C1 segment of cervical spinal cord (tissue), 14 donors: ENCODE measurements around the gene LRRC30.
A peak's percentile ranks its signal among the peaks of the same experiment; 100 is the strongest.

Experiments used
- DNase-seq, 14 donors: peaks; one replicate each; lab custom pipeline; 2025; lab: John Stamatoyannopoulos, UW

The LRRC30 gene

DNA sequence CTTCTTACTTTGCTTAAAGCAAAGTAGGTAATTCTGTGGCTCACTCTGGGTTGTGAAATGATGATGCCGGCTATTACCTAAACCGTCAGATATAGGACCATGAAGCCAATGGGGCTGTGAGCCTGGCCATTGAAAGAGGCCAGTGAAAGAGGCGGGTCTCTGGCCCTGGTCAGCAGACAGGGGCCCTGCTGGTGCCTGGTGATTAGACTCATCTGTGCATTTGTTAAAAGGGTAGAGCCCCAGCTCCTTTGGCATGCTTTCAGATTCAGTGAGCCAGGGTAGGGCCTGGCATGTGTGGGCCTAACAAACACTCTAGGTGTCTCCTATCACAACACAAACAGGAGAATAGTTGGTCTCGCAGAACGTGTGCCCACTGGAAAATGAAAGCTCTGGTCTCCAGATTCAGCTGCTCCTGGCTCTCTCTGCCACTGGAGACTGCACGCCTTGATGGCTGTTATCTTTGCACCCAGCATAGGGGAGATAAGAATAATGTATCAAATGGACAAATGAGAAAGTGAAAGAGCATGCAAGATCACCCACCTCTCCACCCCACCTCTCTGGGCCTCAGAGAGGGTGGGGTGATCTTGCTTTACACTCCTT lies 6.9 kb downstream of the LRRC30 start:
- no peak for DNase-seq

DNA sequence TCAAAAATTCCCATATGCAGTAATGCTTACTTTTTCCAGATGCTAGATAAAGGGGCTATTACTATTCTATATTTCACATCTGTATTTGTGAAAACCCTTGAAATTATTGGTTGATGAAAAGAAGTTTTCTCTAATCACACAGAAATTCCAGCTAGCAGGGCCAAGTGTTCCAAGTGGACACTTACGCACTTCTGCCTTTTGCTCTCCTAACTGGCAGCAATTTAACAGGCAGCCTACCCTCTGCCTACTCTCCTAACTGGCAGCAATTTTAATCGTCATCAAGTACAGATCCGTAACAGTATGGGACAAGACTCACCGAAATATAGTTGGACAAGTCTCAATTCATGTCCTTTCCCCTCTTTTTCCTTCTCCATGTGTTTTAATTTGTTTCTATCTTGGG lies 12.0 kb downstream of the LRRC30 start:
- no peak for DNase-seq

DNA sequence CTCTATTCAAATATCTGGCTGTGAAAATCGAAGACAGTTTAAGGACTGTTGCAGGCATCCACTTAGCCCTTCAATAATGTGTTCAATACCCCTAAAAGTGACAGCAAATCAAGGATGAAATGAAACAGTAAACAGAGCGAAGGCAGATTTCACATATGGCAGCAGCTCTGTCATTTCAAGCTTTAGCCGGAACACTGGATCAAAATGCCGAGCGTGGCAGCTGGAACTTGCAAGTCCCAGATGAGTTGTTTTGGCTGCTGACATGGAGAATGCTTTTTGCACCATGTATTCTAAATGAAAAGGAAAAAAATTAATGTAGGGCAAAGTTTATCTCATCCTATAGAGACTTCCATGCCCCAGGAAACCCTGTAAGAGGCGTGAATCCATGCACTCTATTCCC lies 18.0 kb downstream of the LRRC30 start:
- no peak for DNase-seq

DNA sequence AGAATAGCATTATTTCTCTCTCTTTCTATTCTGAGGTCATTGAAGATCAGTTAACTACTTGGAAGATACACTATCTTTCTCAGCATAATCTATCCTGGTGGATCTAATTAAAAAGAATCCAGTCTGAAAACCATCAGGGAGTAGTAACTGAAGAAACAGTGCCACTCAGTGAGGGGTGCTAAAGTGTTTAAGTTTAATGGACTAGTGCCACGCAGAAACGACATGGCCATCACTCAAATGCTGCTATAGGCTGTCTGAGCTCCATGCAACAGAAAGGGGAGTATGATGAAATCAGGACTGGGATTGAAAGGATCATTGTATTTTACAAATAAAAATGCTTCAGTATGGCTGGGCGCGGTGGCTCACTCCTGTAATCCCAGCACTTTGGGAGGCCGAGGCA lies 23.3 kb downstream of the LRRC30 start:
- DNase-seq = no peak

DNA sequence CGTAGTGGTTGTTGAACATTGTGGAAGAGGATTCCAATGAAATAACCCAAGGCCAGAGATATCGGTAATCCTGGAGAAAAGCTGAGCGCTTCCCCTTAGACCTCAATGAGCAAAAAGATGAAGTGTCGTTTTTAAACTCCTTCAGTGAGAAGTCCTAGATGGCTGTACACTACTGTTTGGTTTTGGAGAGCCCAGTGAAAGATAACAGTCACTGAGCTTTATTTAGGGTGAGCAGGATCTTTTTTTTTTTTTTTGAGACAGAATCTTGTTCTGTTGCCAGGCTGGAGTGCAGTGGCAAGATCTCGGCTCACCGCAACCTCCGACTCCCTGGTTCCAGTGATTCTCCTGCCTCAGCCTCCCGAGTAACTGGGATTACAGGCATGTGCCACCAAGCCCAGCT lies 24.2 kb downstream of the LRRC30 start:
- DNase-seq = no peak

DNA sequence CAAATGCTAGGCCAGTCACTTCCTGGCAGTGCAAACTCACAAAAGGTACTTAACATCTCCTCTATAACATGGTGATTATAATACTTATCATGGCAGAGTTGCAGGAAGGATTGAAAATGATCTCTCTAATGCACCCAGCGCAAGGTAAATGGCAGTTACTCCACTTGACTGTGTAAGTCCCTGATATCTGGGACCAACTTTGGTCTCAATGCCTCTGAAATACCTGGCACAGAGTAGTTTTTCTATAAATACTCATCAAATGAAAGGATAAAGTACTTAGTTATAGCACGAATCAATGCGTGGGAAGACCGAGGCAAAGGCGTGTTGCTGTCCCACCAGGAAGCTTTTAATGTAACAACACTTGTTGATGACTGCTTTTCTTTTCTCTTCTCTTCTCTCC lies 24.8 kb downstream of the LRRC30 start:
- no peak for DNase-seq

DNA sequence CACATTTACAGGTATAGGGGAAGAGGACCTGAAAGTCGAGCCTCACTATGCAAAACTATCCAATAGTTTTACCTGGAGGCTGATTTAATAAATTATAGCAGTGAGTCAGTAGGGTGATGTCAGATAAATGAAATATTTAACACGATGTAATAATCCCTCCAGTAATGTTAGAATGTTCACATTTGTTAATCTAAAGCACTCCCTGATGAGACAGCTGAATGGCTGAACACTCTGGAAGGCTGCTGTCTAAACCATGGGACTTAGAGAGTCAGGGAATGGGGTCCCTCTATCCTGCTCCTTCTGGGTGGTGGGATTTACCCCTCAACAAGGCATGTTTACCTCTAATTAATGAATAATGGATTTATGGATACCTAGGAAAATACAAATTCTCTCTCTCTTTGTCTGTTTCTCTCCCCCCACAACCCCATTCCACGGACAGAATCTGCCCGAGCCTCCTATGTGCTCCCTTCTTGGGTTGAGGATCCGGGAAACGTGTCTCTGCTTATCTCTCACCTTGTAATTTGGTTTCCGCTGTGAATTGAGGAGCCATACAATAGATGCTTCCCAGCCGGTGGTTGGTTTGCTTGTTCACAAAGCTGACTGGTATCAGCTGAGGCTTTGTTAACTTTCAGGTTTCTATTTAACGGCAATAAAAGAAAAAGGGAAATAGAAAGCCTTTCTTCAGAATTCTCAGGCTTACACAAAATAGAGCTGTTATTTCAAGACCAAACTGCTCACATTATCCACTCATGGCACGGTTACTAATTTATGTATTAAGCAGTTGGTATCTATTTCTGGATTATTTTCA lies 25.9 kb downstream of the LRRC30 start:
- DNase-seq = no peak

DNA sequence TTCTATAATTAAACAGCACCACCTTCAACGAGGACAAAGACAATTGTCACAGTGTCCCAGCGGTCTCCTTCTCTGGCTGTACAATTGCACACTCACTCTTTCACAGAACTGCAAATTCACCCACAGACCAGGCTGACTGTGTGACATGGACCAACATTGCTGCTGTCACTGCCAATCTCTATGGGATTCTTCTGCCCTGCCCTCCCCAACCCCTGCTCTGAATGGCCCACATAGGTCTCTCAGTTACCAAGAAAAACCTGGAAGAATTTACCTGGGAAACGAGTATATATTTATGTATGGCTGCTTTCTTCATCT lies 26.5 kb downstream of the LRRC30 start:
- no peak for DNase-seq

DNA sequence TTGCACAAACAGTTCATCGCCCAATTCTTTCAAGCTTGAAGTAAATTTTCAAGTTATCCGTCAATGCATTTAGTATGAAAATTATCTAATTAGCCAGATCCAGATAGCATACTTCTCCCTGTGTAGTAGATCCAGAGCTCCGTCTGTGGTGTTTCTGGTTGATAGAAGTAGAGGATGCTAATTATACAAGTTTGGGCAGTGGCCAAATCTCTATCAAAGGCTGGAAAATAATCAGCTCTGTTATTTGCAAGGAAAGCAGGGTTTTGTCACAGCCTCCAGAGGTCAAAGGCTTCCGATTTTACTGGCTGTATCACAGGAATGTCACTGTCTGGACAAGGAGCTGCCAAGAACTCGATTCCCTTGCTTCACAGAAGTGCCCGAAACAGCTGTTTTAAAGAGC lies 28.6 kb downstream of the LRRC30 start:
- DNase-seq = no peak

DNA sequence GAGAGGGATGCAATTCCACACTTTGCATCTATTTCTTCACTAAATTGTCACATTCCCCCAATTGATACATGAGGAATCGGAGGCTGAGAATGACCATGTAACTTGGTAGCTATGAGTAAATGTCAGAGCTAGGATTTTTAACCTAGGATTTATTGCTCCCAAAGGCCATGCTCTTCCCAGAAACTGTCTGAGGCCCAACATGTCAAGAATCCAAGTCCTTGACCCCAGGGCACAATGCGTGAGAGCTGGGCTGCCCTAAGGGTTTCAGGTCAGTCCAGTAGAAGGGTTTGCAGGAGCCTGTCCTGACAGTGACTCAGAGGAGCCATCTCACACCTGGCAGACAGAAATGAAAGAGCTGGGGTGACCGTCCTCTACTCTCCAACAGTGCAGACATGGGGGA lies 30.3 kb downstream of the LRRC30 start:
- DNase-seq = no peak

DNA sequence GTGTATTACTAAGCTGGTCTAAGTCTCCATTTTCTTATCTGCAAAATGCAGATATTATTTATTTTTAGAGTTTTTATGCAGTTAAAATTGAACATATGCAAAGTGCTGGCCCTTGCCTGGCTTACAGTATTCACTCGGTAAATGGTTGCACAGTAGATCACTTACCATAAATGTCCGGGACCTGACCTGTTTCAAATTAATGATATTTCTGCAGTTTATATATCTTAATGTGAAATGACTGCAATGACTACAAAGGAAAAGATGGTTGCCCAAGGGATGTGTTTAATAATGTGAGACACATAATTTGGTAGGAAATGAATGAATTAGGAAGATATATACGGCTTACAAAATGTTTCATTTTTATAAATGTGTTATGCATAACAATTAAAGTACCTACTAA lies 37.1 kb downstream of the LRRC30 start:
- no peak for DNase-seq

DNA sequence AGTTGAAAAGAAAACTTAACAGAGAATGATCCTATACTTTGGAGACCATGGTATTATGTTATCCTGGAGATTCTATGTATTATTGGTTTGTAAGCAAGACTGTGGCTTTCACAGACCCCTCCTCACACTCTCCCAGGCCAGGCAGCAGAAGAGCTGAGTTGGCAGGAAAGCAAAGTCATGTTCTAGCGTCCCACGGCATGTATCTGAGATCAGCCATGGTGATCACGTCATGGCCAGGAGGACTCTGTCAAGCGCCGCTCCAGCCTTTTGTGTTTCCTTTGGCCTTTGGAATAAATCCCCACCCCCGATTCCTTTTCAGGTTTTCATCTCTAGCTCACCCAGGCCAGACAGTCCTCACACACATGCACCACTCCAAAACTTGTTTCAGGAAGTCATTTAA lies 39.1 kb downstream of the LRRC30 start:
- DNase-seq = no peak

DNA sequence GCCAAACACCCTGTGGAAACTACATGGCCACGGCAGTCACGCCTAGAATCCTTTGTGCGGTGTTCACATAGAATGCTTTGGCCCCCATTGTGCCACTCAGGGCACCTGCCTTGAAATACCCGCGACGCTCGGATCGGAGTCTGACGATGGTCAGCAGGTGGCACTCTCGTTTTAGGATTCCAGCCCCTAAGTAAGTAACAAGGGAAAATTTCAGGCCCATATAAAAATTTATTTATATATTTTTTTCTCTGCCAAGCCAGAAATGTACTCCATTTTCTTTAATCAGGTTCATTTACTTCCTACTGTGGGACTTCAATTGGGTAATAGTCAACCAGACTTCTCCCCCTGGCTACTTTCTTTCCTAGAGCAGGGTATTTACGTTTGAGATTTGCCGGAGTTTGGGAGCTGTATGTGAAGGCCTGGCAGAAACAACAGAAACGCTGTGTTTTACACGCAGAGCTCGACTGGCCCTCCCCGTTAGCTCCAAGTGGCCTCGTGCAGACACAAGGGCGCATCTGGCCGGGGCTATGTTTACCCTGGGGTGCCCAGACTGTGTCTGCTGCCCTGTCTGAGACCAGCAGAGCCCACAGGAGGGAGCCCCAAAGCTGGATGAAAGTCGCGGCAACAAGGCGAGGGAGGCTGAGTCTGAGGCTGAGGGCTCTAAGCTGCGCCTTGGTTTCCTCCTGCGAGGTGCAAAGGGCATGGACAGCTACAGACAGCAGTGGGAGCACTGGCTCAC lies 41.6 kb downstream of the LRRC30 start:
- peak in 11 of 14 donors; percentile 10 to 53 (median 35) for DNase-seq

DNA sequence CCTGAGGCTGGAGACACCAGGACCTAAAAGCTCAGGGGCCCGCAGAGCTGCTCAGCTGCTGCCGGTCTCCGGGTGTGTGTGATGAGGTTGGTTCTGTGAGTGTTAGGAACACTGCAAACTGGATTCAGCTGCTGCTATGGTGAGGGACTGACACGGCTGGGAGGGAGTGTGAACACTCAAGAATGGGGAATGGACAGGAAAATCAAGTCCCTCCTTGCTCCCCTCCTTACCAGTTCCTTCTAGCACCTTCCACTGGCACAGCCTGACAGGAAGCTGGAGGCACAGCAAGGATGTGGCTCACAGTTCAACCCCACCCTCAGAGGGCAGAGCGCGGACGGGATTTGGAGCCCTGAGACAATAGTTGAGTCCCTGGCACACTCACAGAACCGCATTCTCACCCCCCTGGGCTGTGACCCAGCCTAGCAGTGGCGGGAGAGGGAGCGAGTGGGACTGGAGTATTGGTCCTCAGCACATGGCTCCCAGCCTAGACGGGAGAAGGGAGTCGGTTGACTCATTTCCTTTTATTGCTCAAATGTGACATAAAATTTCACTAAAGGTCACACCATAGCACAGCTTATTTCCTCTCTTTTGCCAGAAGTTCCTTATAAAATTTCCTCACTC lies 42.5 kb downstream of the LRRC30 start:
- DNase-seq = peak in 4 of 14 donors; percentile 3 to 72 (median 12)

DNA sequence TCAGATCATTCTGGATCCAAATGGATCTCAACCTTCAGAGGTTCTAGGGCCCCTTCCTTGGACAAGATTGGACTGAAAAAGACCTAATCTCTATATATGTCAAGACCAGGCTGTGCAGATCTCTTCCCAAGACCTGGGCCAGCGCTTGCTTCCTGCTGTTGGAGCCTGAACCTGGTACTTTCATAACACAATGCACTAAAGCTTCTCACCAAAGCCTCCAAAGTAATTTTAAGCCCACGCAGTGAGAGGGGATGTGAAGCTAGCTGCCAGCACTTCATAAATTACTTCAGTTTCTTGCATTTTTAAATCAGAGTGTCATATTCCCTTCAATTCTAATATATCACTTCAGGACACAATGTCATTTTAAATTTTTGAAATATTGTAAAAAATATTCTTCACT lies 50.7 kb downstream of the LRRC30 start:
- no peak for DNase-seq
